CD4-positive, alpha-beta T cell (primary cell): ENCODE data around the gene PDIA4. TPM values are rescaled to one million over a fixed set of nuclear protein-coding genes. Genes with fewer than 3 reads are reported as not detected.

Experiments used
- ATAC-seq: fragments of 200-7000 bp; cut with Tn5 transposase; one replicate; pipeline ENCODE4 v1.10.0; 2022; ENCODE audit warnings: mild to moderate bottlenecking; ENCODE audit not compliant: poor library complexity
- CTCF ChIA-PET: fragments of 350-600 bp; sonication (Branson Sonifier 250); formaldehyde crosslinking; loops from one replicate; lab custom pipeline; 2021; ENCODE audit warnings: antibody characterized with exemption, inconsistent platforms; lab: Charles Lee
- POLR2A ChIA-PET: fragments of 350-600 bp; sonication (Branson Sonifier 250); formaldehyde crosslinking; loops from one replicate; lab custom pipeline; 2021; ENCODE audit warnings: antibody characterized with exemption, inconsistent platforms; lab: Charles Lee
- DNase-seq, 14 experiments: peaks; one replicate each; pipeline ENCODE4 v3.0.0-alpha.2; 2013 to 2020; ENCODE audit warnings: mixed read lengths in 2 of 14
- H3K27ac ChIP-seq, 2 donors: one replicate each; pipeline versions ENCODE4 v1.5.1 to v1.7.0; 2013; ENCODE audit warnings: low read length in 2 of 2, low read depth in 1 of 2, mild to moderate bottlenecking in 1 of 2
- H3K27me3 ChIP-seq, 2 experiments: 1 replicate in 1 of 2; 2 replicates in 1 of 2; pipeline versions ENCODE4 v1.6.1 to v1.7.0; 2013; ENCODE audit warnings: low read length in 2 of 2, control low read depth in 1 of 2, mild to moderate bottlenecking in 1 of 2, moderate library complexity in 1 of 2; ENCODE audit not compliant: insufficient read depth in 2 of 2, control insufficient read depth in 1 of 2
- H3K36me3 ChIP-seq: one replicate; pipeline ENCODE4 v1.6.1; 2013; ENCODE audit warnings: low read length, control low read depth; ENCODE audit not compliant: insufficient read depth
- H3K4me1 ChIP-seq: one replicate; pipeline ENCODE4 v1.6.1; 2013; ENCODE audit warnings: low read length, control low read depth; ENCODE audit not compliant: insufficient read depth
- H3K4me3 ChIP-seq: one replicate; pipeline ENCODE4 v1.5.1; 2013; ENCODE audit warnings: mild to moderate bottlenecking, low read length, moderate library complexity
- H3K9me3 ChIP-seq, 2 experiments: 1 replicate in 1 of 2; 2 replicates in 1 of 2; pipeline versions ENCODE4 v1.6.1 to v1.7.0; 2013; ENCODE audit warnings: low read length in 2 of 2, mild to moderate bottlenecking in 2 of 2, control low read depth in 1 of 2, moderate library complexity in 1 of 2; ENCODE audit not compliant: control insufficient read depth in 1 of 2, insufficient read depth in 1 of 2
- H3K27ac Mint-ChIP-seq: one replicate; pipeline ENCODE4 v1.8.0; 2020; ENCODE audit warnings: mixed read lengths
- H3K27me3 Mint-ChIP-seq: one replicate; pipeline ENCODE4 v1.8.0; 2021; ENCODE audit warnings: mixed read lengths
- H3K36me3 Mint-ChIP-seq: one replicate; pipeline ENCODE4 v1.8.0; 2021; ENCODE audit warnings: low read depth, mixed read lengths
- H3K4me1 Mint-ChIP-seq: one replicate; pipeline ENCODE4 v1.8.0; 2021; ENCODE audit warnings: low read depth, mixed read lengths
- H3K4me3 Mint-ChIP-seq: one replicate; pipeline ENCODE4 v1.8.0; 2020; ENCODE audit warnings: mild to moderate bottlenecking, mixed read lengths
- H3K9me3 Mint-ChIP-seq: one replicate; pipeline ENCODE4 v1.8.0; 2020; ENCODE audit warnings: mixed read lengths
- intact Hi-C, 2 experiments: fragments of 100-400 bp; cut with DNase I in 1 of 2; cut with micrococcal nuclease in 1 of 2; formaldehyde crosslinking; loops; one replicate each; pipeline versions ENCODE4 v1.15.1 to v1.9.0; 2023 to 2025; cut with DNase I, micrococcal nuclease
- total RNA-seq, 174 experiments: library from RNA in 2 of 174; stranded (reverse) in 2 of 174; gene quantifications; one replicate each; pipeline ENCODE4 v1.2.3 and lab custom pipeline; 2021 to 2026
- TF ChIP-seq, protein P1 (sequence below): fragments of 200-600 bp; IDR thresholded peaks from one replicate; pipeline ENCODE4 v1.8.0; 2022; ENCODE audit warnings: antibody characterized with exemption, mild to moderate bottlenecking

PDIA4 gene
- total RNA-seq, 2 experiments from 2014 or later: 19.5 to 19.9 TPM

DNA sequence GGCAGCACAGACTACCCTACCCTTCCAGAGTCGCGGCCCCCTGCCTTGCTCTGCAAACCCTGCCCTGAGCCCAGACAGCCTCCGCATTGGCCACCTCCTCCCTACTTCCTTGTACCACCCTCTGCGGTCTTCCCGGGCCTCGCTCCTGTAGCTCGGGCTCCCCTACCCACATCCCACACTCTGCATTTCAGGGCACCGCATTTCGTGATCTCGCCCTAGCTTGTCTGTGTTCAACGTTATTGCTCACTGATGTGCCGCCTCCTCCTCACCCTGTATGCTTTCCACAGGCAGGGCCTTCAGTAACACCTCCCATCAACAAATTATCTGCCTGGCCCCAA is 6.6 kb downstream of the PDIA4 start:
- CTCF ChIA-PET: interaction anchor here (2.1 to 2.3 kb wide), 2 partner anchors 16 to 44 kb away, joined by 5 to 10 read pairs; no protein-coding TSS in a partner anchor
- Mint-ChIP-seq H3K27ac (no peak overlapping the region), H3K36me3 (peaks cover 54% of the 10 kb centered on the region), H3K4me1 (peaks cover 52% of the 10 kb centered on the region), H3K27me3 (no peaks in the 10 kb centered on the region), H3K4me3 (no peak overlapping the region), H3K9me3 (no peaks in the 10 kb centered on the region)
- TF ChIP-seq, protein P1, sequence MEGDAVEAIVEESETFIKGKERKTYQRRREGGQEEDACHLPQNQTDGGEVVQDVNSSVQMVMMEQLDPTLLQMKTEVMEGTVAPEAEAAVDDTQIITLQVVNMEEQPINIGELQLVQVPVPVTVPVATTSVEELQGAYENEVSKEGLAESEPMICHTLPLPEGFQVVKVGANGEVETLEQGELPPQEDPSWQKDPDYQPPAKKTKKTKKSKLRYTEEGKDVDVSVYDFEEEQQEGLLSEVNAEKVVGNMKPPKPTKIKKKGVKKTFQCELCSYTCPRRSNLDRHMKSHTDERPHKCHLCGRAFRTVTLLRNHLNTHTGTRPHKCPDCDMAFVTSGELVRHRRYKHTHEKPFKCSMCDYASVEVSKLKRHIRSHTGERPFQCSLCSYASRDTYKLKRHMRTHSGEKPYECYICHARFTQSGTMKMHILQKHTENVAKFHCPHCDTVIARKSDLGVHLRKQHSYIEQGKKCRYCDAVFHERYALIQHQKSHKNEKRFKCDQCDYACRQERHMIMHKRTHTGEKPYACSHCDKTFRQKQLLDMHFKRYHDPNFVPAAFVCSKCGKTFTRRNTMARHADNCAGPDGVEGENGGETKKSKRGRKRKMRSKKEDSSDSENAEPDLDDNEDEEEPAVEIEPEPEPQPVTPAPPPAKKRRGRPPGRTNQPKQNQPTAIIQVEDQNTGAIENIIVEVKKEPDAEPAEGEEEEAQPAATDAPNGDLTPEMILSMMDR: no peak
- Histone ChIP-seq H3K4me3 (no peak overlapping the region), H3K4me1 (peaks cover 30% of the 10 kb centered on the region), H3K27ac (no peak overlapping the region), H3K27me3 (no peaks in the 10 kb centered on the region), H3K36me3 (peaks cover 26% of the 10 kb centered on the region), H3K9me3 (no peaks in the 10 kb centered on the region)
- ATAC-seq (no peak), DNase-seq (no peak)
- intact Hi-C loops: loop anchor here in 1 of 2 experiments (10.0 kb wide), 1 partner anchor 223 kb away; no protein-coding TSS in a partner anchor
- POLR2A ChIA-PET: interaction anchor here (1.5 kb wide), 1 partner anchor 44 kb away, joined by 4 read pairs; no protein-coding TSS in a partner anchor

DNA sequence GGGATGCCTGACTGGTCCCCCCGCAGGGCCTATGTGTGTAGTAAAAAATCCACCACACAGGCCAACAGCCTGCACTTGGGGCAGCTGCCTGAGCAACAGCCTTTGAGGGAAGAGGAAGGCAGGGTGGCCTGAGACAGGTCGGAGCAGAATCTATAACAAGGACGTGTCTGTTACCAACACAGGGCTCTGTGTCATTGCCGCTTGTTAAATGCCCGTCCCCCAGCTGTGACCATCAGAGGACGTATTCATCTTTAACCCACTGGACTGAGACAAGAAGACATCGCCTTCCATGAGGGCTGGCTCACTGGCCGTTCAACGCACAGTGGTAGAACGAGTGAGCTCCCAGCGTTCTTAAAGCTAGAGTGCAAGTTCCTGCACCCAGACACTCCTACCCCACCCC is 7.8 kb downstream of the PDIA4 start:
- H3K4me1 ChIP-seq: peaks cover 20% of the 10 kb centered on the region
- Mint-ChIP-seq H3K4me1 (peaks cover 40% of the 10 kb centered on the region), H3K4me3 (no peak overlapping the region), H3K27me3 (no peaks in the 10 kb centered on the region), H3K9me3 (no peaks in the 10 kb centered on the region), H3K27ac (no peak overlapping the region), H3K36me3 (peaks cover 56% of the 10 kb centered on the region)
- DNase-seq (no peak), ATAC-seq (no peak)
- TF ChIP-seq, protein P1: no peak
- CTCF ChIA-PET: interaction anchor here (2.1 kb wide), 1 partner anchor 15 kb away, joined by 5 read pairs; no protein-coding TSS in a partner anchor
- H3K36me3 ChIP-seq: peaks cover 38% of the 10 kb centered on the region
- no peak overlapping the region for H3K4me3 ChIP-seq
- H3K9me3 ChIP-seq: no peaks in the 10 kb centered on the region
- H3K27ac ChIP-seq: no peak overlapping the region
- POLR2A ChIA-PET: no interaction called here
- intact Hi-C loops: loop anchor here in 1 of 2 experiments (1.0 to 10.0 kb wide), 2 partner anchors 12 to 224 kb away; no protein-coding TSS in a partner anchor
- no peaks in the 10 kb centered on the region for H3K27me3 ChIP-seq

DNA sequence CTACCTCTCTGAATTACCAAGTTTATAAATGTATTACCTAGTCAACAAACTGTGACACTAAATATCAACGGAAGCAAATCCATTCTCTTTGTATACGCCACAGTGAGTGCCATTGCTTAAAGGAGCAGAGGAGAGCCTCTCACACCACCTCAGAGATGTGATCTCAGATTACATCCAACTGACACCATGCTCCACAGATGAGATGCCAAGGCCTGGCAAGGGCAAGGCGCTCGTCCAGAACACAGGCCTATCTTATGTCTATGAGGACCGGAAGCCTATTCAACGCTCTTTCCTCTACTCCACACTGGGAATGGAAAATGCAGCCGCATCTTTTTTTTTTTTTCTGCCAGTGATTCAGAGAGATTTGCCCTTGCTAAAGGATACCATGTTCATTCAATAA is 11.4 kb downstream of the PDIA4 start:
- TF ChIP-seq, protein P1: no peak
- H3K4me3 Mint-ChIP-seq: no peak overlapping the region
- DNase-seq (no peak), ATAC-seq (no peak)
- intact Hi-C loops: no loop called here
- no peak overlapping the region for H3K4me3 ChIP-seq
- peaks cover 68% of the 10 kb centered on the region for H3K36me3 ChIP-seq
- H3K9me3 ChIP-seq: peaks cover 0 to under 1% of the 10 kb centered on the region in 2 experiments
- peaks cover 19% of the 10 kb centered on the region for H3K4me1 Mint-ChIP-seq
- H3K9me3 Mint-ChIP-seq: no peaks in the 10 kb centered on the region
- H3K27me3 Mint-ChIP-seq: no peaks in the 10 kb centered on the region
- H3K27me3 ChIP-seq: no peaks in the 10 kb centered on the region
- peaks cover 76% of the 10 kb centered on the region for H3K36me3 Mint-ChIP-seq
- CTCF ChIA-PET: no interaction called here
- H3K27ac ChIP-seq: no peak overlapping the region
- H3K27ac Mint-ChIP-seq: no peak overlapping the region
- POLR2A ChIA-PET: interaction anchor here (0.5 kb wide), 1 partner anchor 58 kb away, joined by 3 read pairs; no protein-coding TSS in a partner anchor
- H3K4me1 ChIP-seq: peaks cover 5% of the 10 kb centered on the region
